Activated CD8-positive, alpha-beta T cell treated with anti-CD3 and anti-CD28 coated beads, Interleukin-2, amount 10 ng/mL, durations not matched to agents 7 days and 5 days (primary cell): ENCODE measurements around the gene ERCC2. TPM values are rescaled to one million over a fixed set of nuclear protein-coding genes. Genes with fewer than 3 reads are reported as not detected.

ENCODE experiments used
- ATAC-seq: fragments of 150-1000 bp; cut with Tn5 transposase; one replicate; pipeline ENCODE4 v1.10.0; 2021; ENCODE audit warnings: moderate library complexity
- CTCF ChIA-PET: fragments of 350-600 bp; sonication (Branson Sonifier 250); formaldehyde crosslinking; loops from one replicate; lab custom pipeline; 2021; ENCODE audit warnings: antibody characterized with exemption; lab: Charles Lee
- POLR2A ChIA-PET: fragments of 350-600 bp; sonication (Branson Sonifier 250); formaldehyde crosslinking; loops from one replicate; lab custom pipeline; 2021; ENCODE audit warnings: antibody characterized with exemption; lab: Charles Lee
- DNase-seq: peaks from one replicate; pipeline ENCODE4 v3.0.0-alpha.2; 2020
- H3K27ac Mint-ChIP-seq: one replicate; pipeline ENCODE4 v1.8.0; 2021; ENCODE audit warnings: mild to moderate bottlenecking, mixed read lengths
- H3K27me3 Mint-ChIP-seq: one replicate; pipeline ENCODE4 v1.8.0; 2021; ENCODE audit warnings: low read depth, mixed read lengths
- H3K36me3 Mint-ChIP-seq: one replicate; pipeline ENCODE4 v1.8.0; 2021; ENCODE audit warnings: low read depth, mixed read lengths
- H3K4me1 Mint-ChIP-seq: one replicate; pipeline ENCODE4 v1.8.0; 2021; ENCODE audit warnings: low read depth, mixed read lengths
- H3K4me3 Mint-ChIP-seq: one replicate; pipeline ENCODE4 v1.8.0; 2021; ENCODE audit warnings: mild to moderate bottlenecking, mixed read lengths
- H3K9me3 Mint-ChIP-seq: one replicate; pipeline ENCODE4 v1.8.0; 2022; ENCODE audit warnings: mixed read lengths; ENCODE audit not compliant: insufficient read depth
- total RNA-seq, 2 experiments: library from RNA; stranded (reverse); gene quantifications; one replicate each; pipeline ENCODE4 v1.2.3, GENCODE V29; 2021

ERCC2 gene
- total RNA-seq, 2 experiments from 2014 or later = 23.7 to 24.4 TPM

DNA sequence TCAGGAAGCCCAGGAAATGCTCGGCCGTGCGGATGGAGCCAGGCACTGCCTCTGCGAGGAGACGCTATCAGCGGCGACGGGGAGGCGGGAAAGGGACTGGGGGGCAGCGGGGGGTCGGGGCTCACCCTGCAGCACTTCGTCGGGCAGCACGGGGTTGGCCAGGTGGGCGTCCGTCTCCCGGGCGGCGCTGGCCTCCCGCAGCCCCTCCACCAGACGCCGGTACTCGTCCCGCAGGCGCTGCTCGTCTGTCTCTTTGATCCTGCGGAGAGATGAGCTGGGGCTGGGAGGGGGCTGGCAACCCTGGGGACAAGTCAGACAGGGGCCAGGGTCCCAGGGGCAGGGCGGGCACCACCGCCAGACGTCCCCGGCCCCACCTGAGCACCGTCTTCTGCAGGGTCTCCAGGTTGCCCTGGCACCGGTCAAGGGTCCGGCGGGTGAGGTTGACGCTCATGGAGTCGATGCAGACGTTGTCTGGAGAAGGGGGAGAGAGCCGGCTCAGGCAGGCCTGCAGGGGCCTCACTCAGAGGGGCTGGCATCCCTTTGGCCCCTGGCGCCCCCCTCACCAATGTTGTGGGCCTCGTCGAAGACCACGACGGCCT is 6.4 kb downstream of the ERCC2 start:
- no peaks in the 10 kb centered on the region for H3K27me3 Mint-ChIP-seq
- ChIA-PET POLR2A (no interaction called here), CTCF (no interaction called here)
- H3K4me1 Mint-ChIP-seq = peaks cover 5% of the 10 kb centered on the region
- H3K36me3 Mint-ChIP-seq = peaks cover 10% of the 10 kb centered on the region
- ATAC-seq (no peak), DNase-seq (no peak)
- no peak overlapping the region for H3K4me3 Mint-ChIP-seq
- H3K27ac Mint-ChIP-seq = no peak overlapping the region
- H3K9me3 Mint-ChIP-seq = no peaks in the 10 kb centered on the region

DNA sequence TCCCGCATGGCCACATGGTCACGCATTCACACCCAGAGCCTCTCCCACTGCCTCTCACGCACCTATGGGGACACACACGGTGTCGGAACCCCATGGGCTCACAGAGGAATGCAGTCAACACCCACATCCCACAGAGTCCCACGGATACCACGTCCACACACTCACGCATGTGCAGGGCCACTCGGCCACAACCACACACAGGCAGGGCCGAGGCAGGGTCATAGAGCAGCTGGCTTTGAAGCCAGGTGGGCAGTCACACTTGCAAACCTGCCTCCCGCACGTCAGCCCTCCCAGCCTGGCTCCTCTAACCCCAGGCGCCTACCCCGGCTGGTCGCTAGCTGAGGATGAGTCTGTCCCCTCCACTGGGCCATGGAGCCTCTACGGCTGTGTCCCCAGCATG is 8.1 kb downstream of the ERCC2 start:
- CTCF ChIA-PET = no interaction called here
- H3K4me1 Mint-ChIP-seq = no peaks in the 10 kb centered on the region

DNA sequence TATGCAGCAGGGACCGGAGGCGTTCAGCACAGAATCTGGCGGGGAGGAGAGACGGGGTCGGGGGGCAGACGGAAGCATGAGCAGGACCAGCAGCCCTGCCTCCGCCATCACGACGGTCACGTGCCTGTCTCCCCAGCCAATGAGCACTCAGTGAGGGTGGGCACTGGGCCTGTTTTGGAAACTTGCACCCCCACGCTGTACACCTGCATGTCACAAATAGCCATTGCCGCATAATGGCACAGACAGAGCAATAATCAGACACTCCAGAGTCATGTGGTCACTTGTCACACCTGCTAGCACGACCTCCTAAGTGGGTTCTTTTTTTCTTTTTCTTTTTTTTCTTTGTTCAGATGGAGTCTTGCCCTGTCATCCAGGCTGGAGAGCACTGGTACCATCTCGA is 8.8 kb downstream of the ERCC2 start:
- ATAC-seq (no peak), DNase-seq (no peak)
- no peaks in the 10 kb centered on the region for H3K4me1 Mint-ChIP-seq
- CTCF ChIA-PET = no interaction called here
- no peak overlapping the region for H3K27ac Mint-ChIP-seq
- H3K9me3 Mint-ChIP-seq = no peaks in the 10 kb centered on the region
- no peak overlapping the region for H3K4me3 Mint-ChIP-seq
- peaks cover 10% of the 10 kb centered on the region for H3K36me3 Mint-ChIP-seq
- H3K27me3 Mint-ChIP-seq = no peaks in the 10 kb centered on the region
- POLR2A ChIA-PET = no interaction called here

More for the DNA sequence above, 8.1 kb downstream of the ERCC2 start:
- POLR2A ChIA-PET = no interaction called here
- peaks cover 8% of the 10 kb centered on the region for H3K36me3 Mint-ChIP-seq
- ATAC-seq (no peak), DNase-seq (no peak)
- H3K27me3 Mint-ChIP-seq = no peaks in the 10 kb centered on the region
- H3K4me3 Mint-ChIP-seq = no peak overlapping the region
- no peaks in the 10 kb centered on the region for H3K9me3 Mint-ChIP-seq
- no peak overlapping the region for H3K27ac Mint-ChIP-seq

DNA sequence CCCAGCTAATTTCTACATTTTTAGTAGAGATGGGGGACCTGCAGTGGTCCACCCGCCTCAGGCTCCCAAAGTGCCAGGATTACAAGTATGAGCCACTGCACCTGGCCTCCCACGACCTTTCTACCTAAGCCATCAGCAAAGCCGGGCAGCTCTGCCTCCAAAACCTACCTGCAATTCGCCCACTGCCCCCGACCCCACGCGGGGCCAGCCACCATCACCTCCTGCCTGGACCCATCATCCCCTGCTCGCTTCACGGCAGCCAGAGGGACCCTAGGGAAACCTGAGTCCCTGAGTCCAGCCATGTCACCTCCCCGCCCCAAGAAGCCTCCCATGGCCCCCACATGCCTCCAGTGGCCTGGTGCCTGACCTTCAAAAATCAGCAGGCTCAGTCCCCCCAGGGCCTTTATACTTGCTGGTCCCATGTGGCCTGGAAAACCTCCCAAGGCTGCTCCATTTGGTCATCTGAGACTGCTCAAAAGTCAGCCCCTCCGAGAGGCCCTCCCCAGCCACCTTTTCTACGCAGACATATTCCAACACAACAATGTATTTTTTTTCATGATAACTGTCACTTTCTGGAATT is 12.1 kb downstream of the ERCC2 start:
- ChIA-PET POLR2A (no interaction called here), CTCF (interaction anchor here (0.8 kb wide), 1 partner anchor 11 kb away, joined by 3 read pairs; no protein-coding TSS in a partner anchor)
- DNase-seq = no peak
- H3K9me3 Mint-ChIP-seq = no peaks in the 10 kb centered on the region
- peaks cover 23% of the 10 kb centered on the region for H3K36me3 Mint-ChIP-seq
- no peak overlapping the region for H3K27ac Mint-ChIP-seq
- no peak overlapping the region for H3K4me3 Mint-ChIP-seq
- no peaks in the 10 kb centered on the region for H3K4me1 Mint-ChIP-seq
- no peak for ATAC-seq
- no peaks in the 10 kb centered on the region for H3K27me3 Mint-ChIP-seq

DNA sequence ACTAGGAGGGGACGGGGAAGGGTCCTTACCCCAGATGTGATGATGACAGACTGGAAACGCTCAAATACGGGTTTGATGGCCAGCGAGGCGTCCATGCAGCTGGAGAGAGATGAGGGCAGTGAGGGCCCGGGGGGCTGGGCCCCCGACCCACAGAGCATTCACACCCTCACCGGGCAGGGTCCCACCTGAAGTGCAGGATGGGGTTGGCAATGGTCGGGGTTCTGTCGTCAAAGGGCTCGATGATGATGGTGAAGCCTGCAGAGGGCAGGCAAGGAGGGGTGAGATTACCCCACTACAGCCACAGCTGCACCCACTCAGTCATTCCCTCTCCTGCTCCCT is 13.0 kb downstream of the ERCC2 start:
- no peak overlapping the region for H3K27ac Mint-ChIP-seq
- ATAC-seq (no peak), DNase-seq (no peak)
- no peak overlapping the region for H3K4me3 Mint-ChIP-seq
- POLR2A ChIA-PET = no interaction called here
- no peaks in the 10 kb centered on the region for H3K27me3 Mint-ChIP-seq
- peaks cover 23% of the 10 kb centered on the region for H3K36me3 Mint-ChIP-seq
- no peaks in the 10 kb centered on the region for H3K4me1 Mint-ChIP-seq
- no peaks in the 10 kb centered on the region for H3K9me3 Mint-ChIP-seq
- CTCF ChIA-PET = interaction anchor here (0.8 kb wide), 1 partner anchor 12 kb away, joined by 3 read pairs; no protein-coding TSS in a partner anchor

DNA sequence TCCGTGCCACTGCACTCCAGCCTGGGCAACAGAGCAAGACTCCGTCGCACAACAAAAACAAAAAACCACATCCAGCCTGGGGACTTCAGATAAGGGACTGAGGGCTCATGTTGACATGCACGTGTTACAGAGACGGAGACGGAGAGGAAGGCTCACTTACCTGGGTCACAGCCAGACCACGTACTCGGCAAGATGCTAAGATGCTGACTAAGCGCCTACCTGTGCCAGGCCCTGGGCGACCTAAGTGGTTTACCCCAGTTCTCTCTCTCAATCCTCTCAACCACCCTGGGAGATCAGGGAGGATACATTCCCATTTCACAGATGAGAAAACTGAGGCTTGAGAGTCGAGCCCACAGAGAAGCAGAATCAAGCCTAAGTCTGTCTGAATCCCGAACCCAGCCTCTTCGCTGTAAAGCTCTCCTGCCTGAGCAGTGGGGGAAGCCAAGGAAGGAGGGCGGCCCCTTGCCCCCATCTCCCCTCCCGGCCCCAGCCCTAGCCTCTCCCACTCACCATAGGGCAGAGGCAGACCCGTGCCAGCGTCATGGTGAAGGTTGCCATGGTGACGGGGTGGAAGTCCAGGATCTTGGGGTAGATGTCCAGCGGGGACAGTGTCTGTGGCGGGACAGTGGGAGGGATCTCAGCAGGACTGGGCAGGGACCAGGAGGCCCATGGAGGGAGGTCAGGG is 13.5 kb downstream of the ERCC2 start:
- CTCF ChIA-PET = no interaction called here
- no peaks in the 10 kb centered on the region for H3K4me1 Mint-ChIP-seq
- H3K36me3 Mint-ChIP-seq = peaks cover 23% of the 10 kb centered on the region
- POLR2A ChIA-PET = no interaction called here
- H3K4me3 Mint-ChIP-seq = no peak overlapping the region
- H3K9me3 Mint-ChIP-seq = no peaks in the 10 kb centered on the region
- no peaks in the 10 kb centered on the region for H3K27me3 Mint-ChIP-seq
- no peak overlapping the region for H3K27ac Mint-ChIP-seq
- ATAC-seq = no peak
- DNase-seq = no peak

DNA sequence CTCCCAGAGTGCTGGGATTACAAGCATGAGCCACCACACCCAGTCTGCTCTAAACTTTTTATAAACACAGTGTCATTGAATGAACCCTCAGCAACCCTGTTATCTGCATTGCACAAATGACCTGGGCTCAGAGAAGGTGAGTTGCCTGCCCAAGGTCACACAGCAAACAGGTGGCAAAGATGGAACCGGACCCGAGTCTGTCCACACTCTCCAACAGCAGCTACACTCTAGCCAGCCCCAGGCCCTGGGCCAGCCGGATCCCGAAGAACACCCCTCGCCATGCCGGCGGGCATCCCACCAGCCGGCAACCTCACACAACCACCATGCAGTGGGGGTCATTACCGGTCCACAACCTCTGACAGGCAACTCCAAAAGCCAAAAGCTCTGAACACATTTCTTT is 14.5 kb downstream of the ERCC2 start:
- Mint-ChIP-seq H3K9me3 (no peaks in the 10 kb centered on the region), H3K4me1 (no peaks in the 10 kb centered on the region), H3K36me3 (peaks cover 22% of the 10 kb centered on the region), H3K27me3 (no peaks in the 10 kb centered on the region), H3K4me3 (no peak overlapping the region), H3K27ac (no peak overlapping the region)
- CTCF ChIA-PET = no interaction called here
- ATAC-seq = no peak
- DNase-seq = no peak
- POLR2A ChIA-PET = no interaction called here

DNA sequence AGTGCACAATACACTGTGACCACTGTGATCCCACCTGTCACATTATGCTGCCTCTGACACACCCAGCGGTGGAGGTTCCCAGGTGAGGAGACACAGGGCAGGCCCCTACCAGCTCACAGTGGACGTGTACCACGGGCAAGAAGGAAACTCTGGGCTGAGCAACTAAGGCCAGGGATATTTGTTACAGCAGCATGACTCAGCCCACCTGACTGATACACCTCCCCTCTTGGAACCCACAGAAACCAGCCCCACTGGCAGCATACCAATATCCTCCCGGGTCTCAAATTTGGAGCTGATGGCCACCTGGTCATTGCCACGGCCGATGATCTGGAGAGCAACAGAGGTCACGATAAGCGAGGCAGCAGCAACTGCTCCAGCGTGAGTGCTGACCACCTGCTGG is 15.0 kb downstream of the ERCC2 start:
- Mint-ChIP-seq H3K27ac (no peak overlapping the region), H3K4me3 (no peak overlapping the region), H3K4me1 (no peaks in the 10 kb centered on the region), H3K9me3 (no peaks in the 10 kb centered on the region), H3K27me3 (no peaks in the 10 kb centered on the region), H3K36me3 (peaks cover 24% of the 10 kb centered on the region)
- DNase-seq (no peak), ATAC-seq (no peak)
- ChIA-PET POLR2A (no interaction called here), CTCF (no interaction called here)

DNA sequence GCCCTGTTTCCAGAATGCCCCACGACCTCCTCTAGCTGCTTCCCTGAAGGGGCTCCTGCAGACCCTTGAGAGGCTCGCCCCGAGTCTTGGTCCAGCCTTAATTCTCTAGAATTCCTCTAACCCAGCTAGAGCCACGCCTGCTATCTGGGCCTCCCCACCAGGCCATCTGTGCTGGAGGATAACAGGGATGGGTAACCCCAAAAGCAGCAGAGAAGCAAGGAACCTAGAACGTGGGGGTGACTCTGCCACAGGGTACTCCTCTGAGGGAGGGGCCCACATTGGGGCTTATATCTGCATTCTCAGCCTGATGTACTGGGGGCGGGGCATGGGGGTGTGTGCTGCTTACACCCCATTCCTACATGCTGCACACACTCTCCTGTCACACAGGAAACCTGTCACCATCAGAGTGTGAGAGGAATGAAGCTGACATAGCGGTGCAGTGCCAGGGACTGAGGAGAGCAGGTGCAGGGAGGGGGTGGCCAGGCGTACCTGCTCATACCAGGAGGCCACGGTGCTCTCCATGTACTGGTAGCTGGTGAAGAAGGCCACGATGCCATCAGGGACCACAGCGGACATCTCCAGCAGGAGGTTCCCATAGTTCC is 16.0 kb downstream of the ERCC2 start:
- no peaks in the 10 kb centered on the region for H3K4me1 Mint-ChIP-seq
- ATAC-seq (no peak), DNase-seq (no peak)
- ChIA-PET POLR2A (no interaction called here), CTCF (no interaction called here)
- peak overlapping the region; percentile 34 for H3K27ac Mint-ChIP-seq
- H3K9me3 Mint-ChIP-seq = no peaks in the 10 kb centered on the region
- H3K36me3 Mint-ChIP-seq = peaks cover 22% of the 10 kb centered on the region
- no peaks in the 10 kb centered on the region for H3K27me3 Mint-ChIP-seq
- H3K4me3 Mint-ChIP-seq = no peak overlapping the region

DNA sequence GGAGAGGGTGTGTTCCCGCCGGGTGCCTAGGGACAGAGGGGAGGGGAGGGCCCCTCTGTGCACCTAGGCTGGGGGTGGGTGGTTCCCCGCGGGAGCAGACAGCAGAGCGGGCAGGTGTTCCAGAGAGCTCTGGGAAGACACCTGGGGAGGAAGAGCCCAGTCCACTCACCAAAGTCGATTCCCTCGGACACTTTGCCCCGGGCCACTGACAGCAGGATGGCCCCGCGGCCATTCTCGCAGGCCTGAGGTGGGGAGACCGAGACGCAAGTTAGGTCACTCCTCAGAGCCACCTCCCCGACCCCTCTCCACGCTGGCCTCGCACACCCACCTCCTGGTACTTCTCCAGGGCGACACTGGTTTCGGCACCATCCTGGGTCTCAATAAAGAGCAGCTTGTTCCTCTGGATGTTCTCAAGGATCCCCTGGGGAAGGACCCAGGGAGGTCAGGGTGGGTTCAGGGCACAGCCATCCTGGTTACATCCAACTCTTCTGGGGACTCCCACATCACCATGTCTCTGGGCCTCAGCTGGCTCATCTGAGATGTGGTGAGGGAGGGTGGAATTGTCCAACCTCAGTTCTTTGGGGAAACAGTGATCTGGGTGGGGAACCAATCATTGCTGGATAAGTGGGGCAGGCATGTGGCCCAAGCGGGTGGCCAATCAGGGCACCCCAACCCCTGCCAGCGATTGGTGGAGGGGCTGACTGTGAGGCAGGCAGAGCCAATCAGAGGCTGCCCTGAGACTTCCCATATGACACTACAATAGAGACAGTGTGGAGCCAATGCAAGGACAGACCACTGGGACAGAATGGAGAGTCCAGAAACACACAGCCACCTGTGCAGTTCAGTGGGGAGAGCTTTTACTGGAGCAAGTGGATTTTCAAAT is 17.2 kb downstream of the ERCC2 start:
- ATAC-seq (no peak), DNase-seq (no peak)
- H3K27me3 Mint-ChIP-seq = no peaks in the 10 kb centered on the region
- ChIA-PET CTCF (no interaction called here), POLR2A (no interaction called here)
- H3K4me3 Mint-ChIP-seq = no peak overlapping the region
- H3K27ac Mint-ChIP-seq = no peak overlapping the region
- H3K36me3 Mint-ChIP-seq = peaks cover 20% of the 10 kb centered on the region
- no peaks in the 10 kb centered on the region for H3K9me3 Mint-ChIP-seq
- no peaks in the 10 kb centered on the region for H3K4me1 Mint-ChIP-seq

DNA sequence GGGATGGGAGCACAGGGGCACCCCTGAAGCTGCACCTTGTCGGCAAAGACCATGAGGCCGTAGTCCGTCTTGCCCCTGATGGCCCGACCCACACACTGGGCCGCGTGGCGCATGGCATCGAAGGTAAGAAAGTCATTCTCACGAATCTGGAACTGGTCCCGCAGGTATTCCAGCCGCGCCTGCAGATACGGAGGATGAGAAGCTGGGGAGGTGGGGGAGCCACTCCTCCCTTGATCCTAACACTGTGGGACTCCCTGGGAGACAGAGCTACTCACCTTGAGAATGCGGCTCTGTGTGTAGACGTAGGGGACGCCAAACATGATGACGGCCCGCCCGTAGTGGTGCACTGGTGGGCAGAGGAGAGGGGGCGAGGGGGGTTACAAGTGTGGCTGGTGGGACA is 17.9 kb downstream of the ERCC2 start:
- POLR2A ChIA-PET = no interaction called here
- Mint-ChIP-seq H3K9me3 (no peaks in the 10 kb centered on the region), H3K36me3 (peaks cover 20% of the 10 kb centered on the region), H3K4me1 (no peaks in the 10 kb centered on the region), H3K27me3 (no peaks in the 10 kb centered on the region), H3K4me3 (no peak overlapping the region), H3K27ac (no peak overlapping the region)
- DNase-seq (no peak), ATAC-seq (no peak)
- CTCF ChIA-PET = no interaction called here
